Central memory CD4-positive, alpha-beta T cell (primary cell): ENCODE data around the gene PLA2G2D.

Source experiments
- DNase-seq: peaks from one replicate; pipeline ENCODE4 v3.0.0; 2022

The PLA2G2D gene

GRCh38 chr1:20112279-20113000, 6.9 kb downstream of the PLA2G2D start:
- no peak for DNase-seq

GRCh38 chr1:20111452-20111851, 7.9 kb downstream of the PLA2G2D start:
- no peak for DNase-seq

GRCh38 chr1:20110679-20111078, 8.7 kb downstream of the PLA2G2D start:
- no peak for DNase-seq

GRCh38 chr1:20109223-20109856, 10.0 kb downstream of the PLA2G2D start:
- DNase-seq = no peak

GRCh38 chr1:20108366-20109123, 10.8 kb downstream of the PLA2G2D start:
- DNase-seq = no peak

GRCh38 chr1:20107796-20108195, 11.5 kb downstream of the PLA2G2D start:
- no peak for DNase-seq

- DNase-seq = no peak
These were observed 12.0 kb downstream of the PLA2G2D start for GRCh38 chr1:20107351-20107750.

GRCh38 chr1:20105856-20106255, 13.5 kb downstream of the PLA2G2D start:
- DNase-seq = no peak

GRCh38 chr1:20102875-20103274, 16.5 kb downstream of the PLA2G2D start:
- no peak for DNase-seq

- peak; percentile 3 for DNase-seq
These were observed 18.5 kb downstream of the PLA2G2D start for GRCh38 chr1:20100632-20101355.

- no peak for DNase-seq
These were observed 19.8 kb downstream of the PLA2G2D start for GRCh38 chr1:20099533-20099932.

GRCh38 chr1:20096840-20097447, 22.4 kb downstream of the PLA2G2D start:
- no peak for DNase-seq

GRCh38 chr1:20095564-20096434, 23.5 kb downstream of the PLA2G2D start:
- DNase-seq = no peak

GRCh38 chr1:20093940-20094391, 25.4 kb downstream of the PLA2G2D start:
- DNase-seq = no peak

GRCh38 chr1:20093303-20093702, 26.0 kb downstream of the PLA2G2D start:
- DNase-seq = no peak

- no peak for DNase-seq
These were observed 28.7 kb downstream of the PLA2G2D start for GRCh38 chr1:20090641-20091040.

GRCh38 chr1:20090119-20090518, 29.2 kb downstream of the PLA2G2D start:
- no peak for DNase-seq

GRCh38 chr1:20089328-20090077, 29.8 kb downstream of the PLA2G2D start:
- DNase-seq = no peak

- no peak for DNase-seq
These were observed 31.7 kb downstream of the PLA2G2D start for GRCh38 chr1:20087668-20088067.

- DNase-seq = no peak
These were observed 32.5 kb downstream of the PLA2G2D start for GRCh38 chr1:20086800-20087199.
